Fibroblast of skin of back (primary cell): ENCODE measurements around the gene TNFRSF14.
A peak's percentile ranks its signal among the peaks of the same experiment; 100 is the strongest.

Experiments
- DNase-seq: peaks from one replicate; pipeline ENCODE4 v3.0.0-alpha.2; 2013

TNFRSF14 gene

DNA sequence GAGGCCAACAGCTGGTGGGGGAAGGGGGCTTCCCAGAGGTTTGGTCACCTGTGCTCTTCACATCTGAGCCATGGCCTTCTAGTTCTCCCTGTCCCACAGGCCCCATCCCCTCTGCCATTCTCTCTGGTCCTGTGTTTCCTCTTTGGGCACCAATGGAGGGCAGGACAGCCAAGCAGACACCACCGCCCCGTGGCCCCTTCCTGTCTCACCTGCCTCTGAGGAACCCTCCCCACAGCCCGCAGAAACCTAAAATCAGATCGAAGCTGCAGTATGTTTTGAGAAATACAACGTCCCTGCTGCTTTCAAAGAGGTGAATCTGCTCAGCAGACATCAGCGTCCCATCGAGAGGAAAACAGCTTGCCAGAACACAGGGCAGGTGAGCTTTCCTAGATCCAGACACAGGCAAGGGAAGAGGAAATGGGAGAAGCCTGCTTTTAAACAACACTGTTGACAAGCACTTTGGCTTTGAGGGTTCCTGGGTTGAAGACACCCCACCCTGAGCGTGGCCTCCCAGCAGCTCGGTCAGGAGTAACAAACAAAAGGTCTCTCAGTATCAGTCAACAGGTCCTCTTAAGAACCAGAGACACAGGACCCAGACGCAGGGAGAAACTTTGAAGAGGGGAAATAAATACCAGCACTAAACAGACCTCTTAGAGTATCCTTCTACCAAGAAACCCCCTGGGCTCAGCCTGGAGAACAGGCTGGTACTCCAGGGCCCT is 32.1 kb upstream of the TNFRSF14 start:
- no peak for DNase-seq

- no peak for DNase-seq
These were observed 30.6 kb upstream of the TNFRSF14 start for GRCh38 chr1:2525572-2525919.

GRCh38 chr1:2525920-2526823 is 30.0 kb upstream of the TNFRSF14 start, which contains the start of gene PANK4:
Gene PANK4, minus strand, starts transcription at chr1:2526596. Its CDS starts 9 bp downstream, at chr1:2526587.
- peak; percentile 93 for DNase-seq

GRCh38 chr1:2526824-2527555 is 29.2 kb upstream of the TNFRSF14 start:
- DNase-seq = peak; percentile 72

- DNase-seq = no peak
These were observed 28.7 kb upstream of the TNFRSF14 start for GRCh38 chr1:2527556-2527860.

DNA sequence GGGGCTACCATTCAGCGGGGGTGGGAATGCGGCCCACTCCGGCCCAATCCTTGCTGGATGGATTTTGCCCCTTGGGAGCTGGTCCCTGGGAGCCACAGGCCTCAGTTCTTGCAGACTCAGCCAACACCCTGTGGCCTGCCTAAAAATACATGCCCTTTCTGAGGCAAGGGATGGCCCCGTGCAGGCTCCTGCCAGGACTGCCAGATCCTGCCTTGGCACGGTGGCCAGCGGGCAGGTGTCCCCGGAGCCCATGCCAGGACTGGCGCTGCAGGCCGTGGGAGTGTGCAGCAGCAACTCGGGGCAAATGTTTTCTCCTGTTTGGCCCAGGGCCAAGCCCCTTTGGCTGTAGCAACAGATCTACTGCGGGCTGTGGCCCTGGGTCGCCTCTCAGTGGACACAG is 28.2 kb upstream of the TNFRSF14 start:
- DNase-seq = no peak

DNA sequence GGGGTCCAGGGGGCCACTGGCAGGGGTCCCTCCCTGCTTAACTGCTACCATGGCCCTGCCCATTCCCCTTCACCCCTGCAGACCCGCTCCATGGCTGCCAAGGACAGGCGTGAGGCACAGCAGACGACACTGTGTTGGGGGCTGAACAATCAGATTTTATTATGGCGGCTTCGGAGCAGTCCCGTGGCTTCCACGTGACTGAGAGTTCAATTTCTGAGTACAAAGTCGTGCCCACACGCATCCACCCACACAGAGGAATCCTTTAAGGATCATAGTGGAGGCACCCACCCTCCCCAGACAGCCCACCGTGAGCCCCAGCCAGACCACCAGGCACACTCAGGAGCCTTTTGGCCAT is 27.6 kb upstream of the TNFRSF14 start:
- no peak for DNase-seq

GRCh38 chr1:2528966-2529783 is 27.0 kb upstream of the TNFRSF14 start:
- DNase-seq = peak; percentile 48

- DNase-seq = peak; percentile 34
These were observed 26.2 kb upstream of the TNFRSF14 start, which contains the start of gene HES5 for GRCh38 chr1:2529784-2530512. Gene HES5, minus strand, starts transcription at chr1:2530263. Its CDS starts 99 bp downstream, at chr1:2530164.

- DNase-seq = no peak
These were observed 25.4 kb upstream of the TNFRSF14 start for GRCh38 chr1:2530513-2531361.

DNA sequence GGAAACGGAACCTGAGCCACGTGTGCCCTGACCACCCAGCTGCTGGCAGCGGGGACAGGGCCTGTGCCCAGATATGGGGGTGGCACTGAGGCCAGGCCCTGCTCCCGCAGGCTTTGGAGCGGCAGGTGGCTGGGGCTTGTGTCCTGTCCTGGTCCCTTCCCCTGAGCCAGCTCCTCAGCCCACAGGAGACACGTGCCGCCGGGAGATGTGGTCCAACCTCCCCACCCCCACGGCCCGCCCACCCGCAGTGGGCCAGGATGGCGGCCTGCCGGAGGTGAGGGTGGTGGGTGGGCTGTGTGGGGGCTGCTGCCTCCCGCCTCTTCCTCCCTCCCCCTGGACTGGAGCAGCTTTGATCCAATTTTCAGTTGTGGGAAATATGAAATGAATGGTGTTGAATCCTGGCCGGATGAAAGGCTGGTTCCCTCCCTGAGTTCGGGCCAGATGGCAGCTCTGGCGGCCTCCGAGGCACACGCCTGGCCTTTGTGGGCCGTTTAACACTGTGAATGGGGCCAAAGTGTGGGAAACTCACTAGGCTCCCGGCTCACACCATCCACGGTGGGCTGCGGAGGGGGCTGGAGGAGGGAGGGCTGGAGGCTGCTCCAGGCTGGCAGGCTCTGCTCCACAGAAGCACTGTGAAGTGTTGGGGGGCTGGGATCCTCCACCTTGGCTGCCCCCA is 23.5 kb upstream of the TNFRSF14 start:
- DNase-seq = no peak

DNA sequence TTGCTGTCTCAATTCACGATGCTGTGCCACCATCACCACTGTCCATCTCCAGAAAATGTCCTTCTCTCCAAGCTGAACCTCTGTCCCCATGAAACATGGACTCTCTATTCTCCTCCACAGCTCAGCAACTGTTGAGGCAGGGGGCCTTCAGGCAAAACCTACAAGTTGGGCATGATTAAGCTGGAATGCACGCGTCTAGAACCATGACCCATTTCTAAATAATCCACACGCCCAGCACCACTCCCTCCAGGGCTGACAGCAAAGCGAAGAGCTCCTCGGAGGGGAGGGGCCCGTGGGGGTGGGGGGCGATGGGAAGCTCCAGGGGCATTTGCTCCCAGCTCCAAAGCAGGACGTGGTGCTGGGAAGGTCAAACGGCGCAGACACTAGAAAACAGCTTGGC is 22.8 kb upstream of the TNFRSF14 start:
- peak; percentile 93 for DNase-seq

DNA sequence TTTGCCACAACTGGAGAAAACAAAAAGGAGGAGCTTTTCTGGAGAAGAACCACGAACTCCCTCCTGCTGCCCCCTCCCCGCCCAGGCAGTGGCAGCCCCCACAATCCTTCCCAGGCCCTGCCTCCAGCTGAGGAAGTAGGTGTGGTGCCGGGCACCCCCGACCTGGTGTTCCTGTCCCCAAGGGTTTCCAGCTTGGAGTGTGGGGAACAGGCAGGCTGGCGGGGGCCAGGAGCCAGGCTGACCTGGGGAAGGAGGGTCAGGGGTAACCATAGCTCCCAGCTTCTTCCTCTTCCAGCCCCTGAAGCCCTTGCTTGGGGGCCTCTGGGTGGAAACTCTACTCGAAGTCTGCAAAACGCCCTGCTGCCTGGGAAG is 21.9 kb upstream of the TNFRSF14 start:
- no peak for DNase-seq

- DNase-seq = peak; percentile 69
These were observed 21.3 kb upstream of the TNFRSF14 start for GRCh38 chr1:2534687-2535441.

DNA sequence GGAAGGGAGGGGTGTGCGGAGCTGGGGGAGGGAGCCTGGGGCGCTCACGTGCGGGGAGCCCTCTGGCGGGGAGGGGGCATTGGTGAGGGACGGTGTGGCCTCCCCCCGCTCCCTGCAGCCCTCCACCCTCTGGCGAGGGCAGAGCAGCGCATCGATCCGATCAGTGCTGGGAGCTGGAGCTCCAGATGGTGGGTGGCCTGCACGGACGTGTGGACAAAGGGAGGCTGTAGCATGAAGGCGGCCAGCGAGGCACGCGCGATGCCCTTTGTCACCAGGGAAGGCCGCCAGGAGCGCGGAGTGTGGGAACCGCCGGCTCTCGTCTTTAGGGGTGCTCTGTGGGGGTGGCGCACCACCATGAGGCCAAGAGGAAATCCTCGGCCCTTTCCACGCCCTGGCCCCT is 20.7 kb upstream of the TNFRSF14 start:
- DNase-seq = no peak

DNA sequence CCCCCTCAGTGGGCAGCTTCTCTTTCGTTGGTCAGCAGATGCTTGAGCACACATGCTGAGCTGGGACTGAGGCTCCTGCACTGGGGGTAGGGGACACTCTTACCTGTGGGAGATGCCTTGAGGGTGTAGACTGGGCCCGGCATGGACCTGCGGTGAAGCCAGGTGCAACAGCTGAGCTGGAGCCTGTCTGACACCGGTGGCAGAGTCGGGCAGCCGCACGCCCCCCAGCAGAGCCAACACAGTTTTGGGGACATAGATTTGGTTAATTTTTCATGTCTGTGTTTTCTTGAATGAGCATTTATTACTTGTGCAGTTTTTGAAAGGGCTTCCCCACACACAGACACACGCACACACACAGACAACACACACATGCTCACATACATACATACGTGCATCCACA is 20.2 kb upstream of the TNFRSF14 start:
- no peak for DNase-seq

GRCh38 chr1:2537784-2538115 is 18.4 kb upstream of the TNFRSF14 start:
- no peak for DNase-seq

- DNase-seq = no peak
These were observed 17.8 kb upstream of the TNFRSF14 start for GRCh38 chr1:2538376-2538775.

- no peak for DNase-seq
These were observed 17.3 kb upstream of the TNFRSF14 start for GRCh38 chr1:2538872-2539271.
